ENCODE measurements around the gene ABTB1. TPM values are rescaled to one million over a fixed set of nuclear protein-coding genes. Genes with fewer than 3 reads are reported as not detected.

The ABTB1 gene
- total and polyA plus RNA-seq, 9 of the 15 experiments (the other 6 are each of a cell fraction or from before 2014, with no cell fraction given) = 0.04 to 2.3 (median 0.55) TPM; not detected in 1

- Histone ChIP-seq H3K4me1 (replicated peaks in 1 of 2; ENCODE audit: control insufficient read depth in 2 of 2, insufficient read depth in 2 of 2, low read length in 2 of 2) (peaks cover 0 to 31% of the 10 kb centered on the region in 2 experiments; a peak in 2 of 5 replicates), H3K9me3 (replicated peaks; ENCODE audit: control insufficient read depth, insufficient read depth, low read depth, low read length) (no peaks in the 10 kb centered on the region), H3K4me2 (ENCODE audit: insufficient read depth, low read length) (no peak overlapping the region), H3K36me3 (ENCODE audit: control insufficient read depth, insufficient read depth, low read length) (no peaks in the 10 kb centered on the region), H3K9me1 (ENCODE audit: control insufficient read depth, insufficient read depth, low read length) (no peaks in the 10 kb centered on the region), H4K20me1 (replicated peaks; ENCODE audit: control insufficient read depth, insufficient read depth, low read length) (0 out of 2 replicates have a peak, but pooled peaks cover 4% of the 10 kb centered on the region), H3K9ac (ENCODE audit: insufficient read depth in 1 of 2, low read depth in 2 of 2, low read length in 2 of 2) (no peak overlapping the region), H3K27ac (ENCODE audit: extremely low read depth, low read depth, low read length) (no peak overlapping the region), H2AFZ (ENCODE audit: low read depth, low read length) (no peak overlapping the region), H3K4me3 (no peak overlapping the region), H3K79me2 (ENCODE audit: control insufficient read depth, insufficient read depth, low read length) (no peaks in the 10 kb centered on the region), H3K27me3 (ENCODE audit: control insufficient read depth in 2 of 2, insufficient read depth in 2 of 2, low read length in 2 of 2) (no peaks in the 10 kb centered on the region)
- ChIA-PET POLR2A (no interaction called here), CTCF (ENCODE audit: low intra/inter-chr PET ratio) (no interaction called here)
- in situ Hi-C loops (cut with MboI) (no loop called here), intact Hi-C loops (cut with micrococcal nuclease) (no loop called here)
- no peak for DNase-seq (ENCODE audit: extremely low read depth in 1 of 4, low spot score in 3 of 4)
- no peak for TF ChIP-seq NCOR1 (IDR thresholded peaks at IDR 0.05)
- TF ChIP-seq, protein P1, sequence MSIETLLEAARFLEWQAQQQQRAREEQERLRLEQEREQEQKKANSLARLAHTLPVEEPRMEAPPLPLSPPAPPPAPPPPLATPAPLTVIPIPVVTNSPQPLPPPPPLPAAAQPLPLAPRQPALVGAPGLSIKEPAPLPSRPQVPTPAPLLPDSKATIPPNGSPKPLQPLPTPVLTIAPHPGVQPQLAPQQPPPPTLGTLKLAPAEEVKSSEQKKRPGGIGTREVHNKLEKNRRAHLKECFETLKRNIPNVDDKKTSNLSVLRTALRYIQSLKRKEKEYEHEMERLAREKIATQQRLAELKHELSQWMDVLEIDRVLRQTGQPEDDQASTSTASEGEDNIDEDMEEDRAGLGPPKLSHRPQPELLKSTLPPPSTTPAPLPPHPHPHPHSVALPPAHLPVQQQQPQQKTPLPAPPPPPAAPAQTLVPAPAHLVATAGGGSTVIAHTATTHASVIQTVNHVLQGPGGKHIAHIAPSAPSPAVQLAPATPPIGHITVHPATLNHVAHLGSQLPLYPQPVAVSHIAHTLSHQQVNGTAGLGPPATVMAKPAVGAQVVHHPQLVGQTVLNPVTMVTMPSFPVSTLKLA (conservative IDR thresholded peaks at IDR 0.05) = no peak
- no peak for TF ChIP-seq SPI1 (IDR thresholded peaks at IDR 0.05; ENCODE audit: borderline replicate concordance, low read depth, low read length)
- no peak for TF ChIP-seq RB1 (IDR thresholded peaks at IDR 0.05; ENCODE audit: low read depth)
- TF ChIP-seq, protein P2, sequence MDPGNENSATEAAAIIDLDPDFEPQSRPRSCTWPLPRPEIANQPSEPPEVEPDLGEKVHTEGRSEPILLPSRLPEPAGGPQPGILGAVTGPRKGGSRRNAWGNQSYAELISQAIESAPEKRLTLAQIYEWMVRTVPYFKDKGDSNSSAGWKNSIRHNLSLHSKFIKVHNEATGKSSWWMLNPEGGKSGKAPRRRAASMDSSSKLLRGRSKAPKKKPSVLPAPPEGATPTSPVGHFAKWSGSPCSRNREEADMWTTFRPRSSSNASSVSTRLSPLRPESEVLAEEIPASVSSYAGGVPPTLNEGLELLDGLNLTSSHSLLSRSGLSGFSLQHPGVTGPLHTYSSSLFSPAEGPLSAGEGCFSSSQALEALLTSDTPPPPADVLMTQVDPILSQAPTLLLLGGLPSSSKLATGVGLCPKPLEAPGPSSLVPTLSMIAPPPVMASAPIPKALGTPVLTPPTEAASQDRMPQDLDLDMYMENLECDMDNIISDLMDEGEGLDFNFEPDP (CRISPR knock-in tag; IDR thresholded peaks at IDR 0.05) = no peak
- no peak for TF ChIP-seq ZNF232 (CRISPR knock-in tag; IDR thresholded peaks at IDR 0.05)
- TF ChIP-seq FOXM1 (IDR thresholded peaks at IDR 0.05; ENCODE audit: low read depth) = no peak
- no peak for TF ChIP-seq FOXM1 (CRISPR knock-in tag; IDR thresholded peaks at IDR 0.05; ENCODE audit: low read depth)
- TF ChIP-seq RBM25 (IDR thresholded peaks at IDR 0.05; ENCODE audit: low read depth, low read length, severe bottlenecking) = no peak
- no peak for TF ChIP-seq ZNF124 (CRISPR knock-in tag; IDR thresholded peaks at IDR 0.05)
- no peak for TF ChIP-seq NBN (IDR thresholded peaks at IDR 0.05; ENCODE audit: low read depth)
- TF ChIP-seq ETV1 (tag; conservative IDR thresholded peaks at IDR 0.05; ENCODE audit: low read depth) = no peak
- TF ChIP-seq GABPB1 (CRISPR knock-in tag; IDR thresholded peaks at IDR 0.05) = no peak
- no peak for TF ChIP-seq ZNF41 (CRISPR knock-in tag; conservative IDR thresholded peaks at IDR 0.05)
- no peak for TF ChIP-seq HMG20B (CRISPR knock-in tag; IDR thresholded peaks at IDR 0.05)
- TF ChIP-seq SMAD2 (IDR thresholded peaks at IDR 0.05; ENCODE audit: low read depth, low read length) = no peak
- no peak for TF ChIP-seq TFAM (CRISPR knock-in tag; conservative IDR thresholded peaks at IDR 0.05)
- no peak for TF ChIP-seq KDM5B (IDR thresholded peaks at IDR 0.05; ENCODE audit: insufficient replicate concordance, low read depth, low read length)
- no peak for TF ChIP-seq CEBPB (tag; IDR thresholded peaks at IDR 0.05)
- no TSS peak for BruUV-seq (replicated peaks)
- no peak for FAIRE-seq
- WGBS (ENCODE audit: insufficient coverage, low coverage, missing lambda C conversion rate) = 31% methylated on average over 2 of the region's 8 CpGs
- no peak for ATAC-seq
Observed at GRCh38 chr3:127678315-127678599, 5.5 kb downstream of the ABTB1 start.

Measured in K562 (cell line).